ENCODE measurements around the gene DUSP23. TPM values are rescaled to one million over a fixed set of nuclear protein-coding genes. Genes with fewer than 3 reads are reported as not detected.

Gene DUSP23
- total RNA-seq, 2 experiments from 2014 or later = 13.0 to 14.1 TPM

GRCh38 chr1:159830722-159831121 lies 50.0 kb downstream of the DUSP23 start:
- H3K36me3 Mint-ChIP-seq (ENCODE audit: low read depth) = peaks cover under 1% of the 10 kb centered on the region
- peaks cover 28% of the 10 kb centered on the region for H3K4me1 Mint-ChIP-seq (ENCODE audit: low read depth)
- DNase-seq = no peak
- no peaks in the 10 kb centered on the region for H3K9me3 Mint-ChIP-seq
- intact Hi-C loops (cut with micrococcal nuclease) = no loop called here
- CTCF ChIA-PET = interaction anchor here (1.3 to 2.0 kb wide), 2 partner anchors 32 kb away, joined by 5 to 14 read pairs; no protein-coding TSS in a partner anchor
- no peak overlapping the region for H3K4me3 Mint-ChIP-seq
- no peaks in the 10 kb centered on the region for H3K27me3 Mint-ChIP-seq (ENCODE audit: low read depth)
- no peak overlapping the region for H3K27ac Mint-ChIP-seq

GRCh38 chr1:159831412-159832141 lies 50.8 kb downstream of the DUSP23 start:
- Mint-ChIP-seq H3K4me3 (no peak overlapping the region), H3K27me3 (ENCODE audit: low read depth) (no peaks in the 10 kb centered on the region), H3K36me3 (ENCODE audit: low read depth) (peaks cover 3% of the 10 kb centered on the region), H3K9me3 (no peaks in the 10 kb centered on the region), H3K27ac (no peak overlapping the region), H3K4me1 (ENCODE audit: low read depth) (peaks cover 20% of the 10 kb centered on the region)
- no peak for DNase-seq
- CTCF ChIA-PET = interaction anchor here (1.0 to 2.0 kb wide), 4 partner anchors 13 to 176 kb away, joined by 3 to 14 read pairs (median 4); no protein-coding TSS in a partner anchor
- intact Hi-C loops (cut with micrococcal nuclease) = no loop called here

Other genes starting within 250 kb of the DUSP23 start
- gene OR10J5, start 245.0 kb upstream of the DUSP23 start, total RNA-seq = not detected
- not detected for gene APCS, start 193.1 kb upstream of the DUSP23 start, total RNA-seq
- not detected for gene CRP, start 66.4 kb upstream of the DUSP23 start, total RNA-seq
- gene FCRL6, start 21.4 kb downstream of the DUSP23 start, total RNA-seq = not detected
- gene SLAMF8, start 45.9 kb downstream of the DUSP23 start, total RNA-seq = under 1 TPM in 1 of 2 experiments, not detected in 1; 0.19 TPM
- gene VSIG8, start 81.7 kb downstream of the DUSP23 start, total RNA-seq = not detected
- gene CFAP45, start 119.2 kb downstream of the DUSP23 start, total RNA-seq = 1 to 10 TPM; 2.1 to 2.6 TPM
- gene TAGLN2, start 144.5 kb downstream of the DUSP23 start, total RNA-seq = 100 to 1,000 TPM; 453 to 454 TPM
- not detected for gene IGSF9, start 164.7 kb downstream of the DUSP23 start, total RNA-seq
- gene SLAMF9, start 173.3 kb downstream of the DUSP23 start, total RNA-seq = not detected

Measured in activated naive CD4-positive, alpha-beta T cell treated with anti-CD3 and anti-CD28 coated beads for 36 hours (primary cell).